Astrocyte (in vitro differentiated cells and primary cell): Measurements from ENCODE around the gene CTNND1. TPM values are rescaled to one million over a fixed set of nuclear protein-coding genes. Genes with fewer than 3 reads are reported as not detected.

Source experiments
- DNase-seq: peaks from one replicate; pipeline ENCODE4 v3.0.0-alpha.2; 2010; ENCODE audit warnings: low read depth
- FAIRE-seq: peaks from 2 replicates; lab custom pipeline; 2011; peaks lifted over from hg19 to GRCh38; lab: Jason Lieb, UNC
- H2AFZ ChIP-seq: 2 replicates; pipeline ENCODE4 v1.6.0; 2012; ENCODE audit warnings: low read depth, low read length, inconsistent platforms
- H3K27ac ChIP-seq: 2 replicates; pipeline ENCODE4 v1.5.1; 2011; ENCODE audit warnings: low read depth, low read length, inconsistent platforms
- H3K27me3 ChIP-seq: 2 replicates; pipeline ENCODE4 v1.6.0; 2011; ENCODE audit warnings: low read length, inconsistent platforms; ENCODE audit not compliant: insufficient read depth
- H3K36me3 ChIP-seq: 2 replicates; pipeline ENCODE4 v1.5.1; 2011; ENCODE audit warnings: low read length, inconsistent platforms; ENCODE audit not compliant: insufficient read depth
- H3K4me1 ChIP-seq: 2 replicates; pipeline ENCODE4 v1.5.1; 2011; ENCODE audit warnings: low read length, inconsistent platforms; ENCODE audit not compliant: insufficient read depth
- H3K4me2 ChIP-seq: 2 replicates; pipeline ENCODE4 v1.6.0; 2012; ENCODE audit warnings: low read length, inconsistent platforms
- H3K4me3 ChIP-seq: 2 replicates; pipeline ENCODE4 v1.5.1; 2011; ENCODE audit warnings: low read depth, mild to moderate bottlenecking, low read length, inconsistent platforms; ENCODE audit not compliant: insufficient read depth
- H3K79me2 ChIP-seq: 2 replicates; pipeline ENCODE4 v1.6.0; 2012; ENCODE audit warnings: mild to moderate bottlenecking, low read length, inconsistent platforms; ENCODE audit not compliant: insufficient read depth
- H3K9ac ChIP-seq: 2 replicates; pipeline ENCODE4 v1.6.0; 2012; ENCODE audit warnings: mild to moderate bottlenecking, low read length, inconsistent platforms
- H3K9me3 ChIP-seq: 2 replicates; pipeline ENCODE4 v1.5.1; 2012; ENCODE audit warnings: low read depth, mild to moderate bottlenecking, low read length, inconsistent platforms; ENCODE audit not compliant: insufficient read depth
- H4K20me1 ChIP-seq: 2 replicates; pipeline ENCODE4 v1.6.0; 2012; ENCODE audit warnings: low read length, inconsistent platforms; ENCODE audit not compliant: insufficient read depth
- H3K27ac Mint-ChIP-seq: one replicate; pipeline ENCODE4 v1.8.0; 2021; ENCODE audit warnings: mild to moderate bottlenecking, mixed read lengths; ENCODE audit not compliant: unreplicated experiment
- H3K27me3 Mint-ChIP-seq: one replicate; pipeline ENCODE4 v1.8.0; 2021; ENCODE audit warnings: low read depth, mixed read lengths; ENCODE audit not compliant: unreplicated experiment
- H3K36me3 Mint-ChIP-seq: one replicate; pipeline ENCODE4 v1.8.0; 2021; ENCODE audit warnings: low read depth, mixed read lengths; ENCODE audit not compliant: unreplicated experiment
- H3K4me1 Mint-ChIP-seq: one replicate; pipeline ENCODE4 v1.8.0; 2021; ENCODE audit warnings: low read depth, mixed read lengths; ENCODE audit not compliant: unreplicated experiment
- H3K4me3 Mint-ChIP-seq: one replicate; pipeline ENCODE4 v1.8.0; 2021; ENCODE audit warnings: mild to moderate bottlenecking, moderate library complexity, mixed read lengths; ENCODE audit not compliant: unreplicated experiment
- H3K9me3 Mint-ChIP-seq: one replicate; pipeline ENCODE4 v1.8.0; 2021; ENCODE audit warnings: mild to moderate bottlenecking, mixed read lengths; ENCODE audit not compliant: unreplicated experiment
- CTCF ChIP-seq: IDR thresholded peaks from 2 replicates; pipeline ENCODE4 v1.5.1; 2011; ENCODE audit warnings: low read depth, mild to moderate bottlenecking, inconsistent platforms, low read length, moderate library complexity; ENCODE audit not compliant: insufficient read depth
- EZH2 ChIP-seq: IDR thresholded peaks from 2 replicates; pipeline ENCODE4 v1.6.1; 2012; ENCODE audit warnings: mild to moderate bottlenecking, low read length, inconsistent platforms; ENCODE audit not compliant: insufficient read depth
- total RNA-seq: library from RNA; stranded (reverse); gene quantifications from 2 replicates; pipeline ENCODE4 v1.2.1, GENCODE V29; 2021

CTNND1 gene
- total RNA-seq, 1 donor from 2014 or later = 235 TPM

DNA sequence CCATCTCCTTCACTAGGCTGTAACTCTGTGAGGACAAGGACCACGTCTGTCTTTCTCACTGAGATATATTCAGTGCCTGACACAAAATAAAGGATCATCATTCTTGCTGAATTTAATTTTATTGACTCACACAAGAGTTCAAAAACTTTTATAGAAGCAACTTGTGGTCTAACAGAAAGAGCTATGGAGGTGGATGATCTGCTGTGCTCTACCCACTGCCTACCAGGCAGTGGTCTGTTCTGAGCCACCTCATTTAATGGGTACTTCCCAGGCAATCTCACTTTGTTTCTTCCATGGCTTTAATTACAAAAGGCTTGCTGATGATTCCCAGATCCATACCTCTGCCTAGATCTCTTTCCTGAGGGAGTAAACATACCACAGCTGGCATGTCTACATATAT is 14.7 kb upstream of the CTNND1 start:
- no peak overlapping the region for H3K4me3 Mint-ChIP-seq
- TF ChIP-seq EZH2 (no peak), CTCF (no peak)
- no peak overlapping the region for H3K9ac ChIP-seq
- H3K4me1 Mint-ChIP-seq = peaks cover 12% of the 10 kb centered on the region
- no peak overlapping the region for H3K4me2 ChIP-seq
- peaks cover 21% of the 10 kb centered on the region for H4K20me1 ChIP-seq
- H3K9me3 Mint-ChIP-seq = no peaks in the 10 kb centered on the region
- H3K4me1 ChIP-seq = peaks cover 8% of the 10 kb centered on the region
- H3K27ac Mint-ChIP-seq = no peak overlapping the region
- no peaks in the 10 kb centered on the region for H3K9me3 ChIP-seq
- no peak overlapping the region for H3K27ac ChIP-seq
- H3K27me3 Mint-ChIP-seq = no peaks in the 10 kb centered on the region
- FAIRE-seq (no peak), DNase-seq (no peak)
- H2AFZ ChIP-seq = no peak overlapping the region
- peaks cover 22% of the 10 kb centered on the region for H3K36me3 Mint-ChIP-seq
- H3K4me3 ChIP-seq = no peak overlapping the region
- peaks cover 14% of the 10 kb centered on the region for H3K36me3 ChIP-seq
- peaks cover 26% of the 10 kb centered on the region for H3K79me2 ChIP-seq
- no peaks in the 10 kb centered on the region for H3K27me3 ChIP-seq

DNA sequence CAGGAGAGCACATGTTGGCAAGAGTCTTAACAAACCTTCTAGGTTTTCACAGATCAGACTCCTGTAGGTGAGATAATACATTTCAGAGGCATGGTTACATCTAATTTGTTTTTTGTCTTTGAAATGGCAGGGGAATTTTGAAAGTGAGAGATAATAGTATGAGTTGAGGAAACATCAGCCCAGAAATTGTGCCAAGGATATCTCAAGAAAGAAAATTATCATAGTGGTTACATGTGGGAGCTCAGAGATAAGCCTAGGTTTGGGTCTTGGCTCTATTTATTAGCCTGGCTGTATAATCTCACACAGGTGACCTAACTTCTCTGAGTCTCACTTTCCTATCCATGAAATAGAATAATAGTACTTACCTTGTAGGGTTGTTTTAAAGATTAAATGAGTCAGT is 10.4 kb upstream of the CTNND1 start:
- H3K9me3 Mint-ChIP-seq = no peaks in the 10 kb centered on the region
- peaks cover 2% of the 10 kb centered on the region for H3K4me1 Mint-ChIP-seq
- H3K9me3 ChIP-seq = no peaks in the 10 kb centered on the region
- H3K27me3 Mint-ChIP-seq = no peaks in the 10 kb centered on the region
- no peaks in the 10 kb centered on the region for H3K79me2 ChIP-seq
- no peaks in the 10 kb centered on the region for H4K20me1 ChIP-seq
- FAIRE-seq = no peak
- H3K4me3 Mint-ChIP-seq = no peak overlapping the region
- no peak overlapping the region for H3K27ac Mint-ChIP-seq
- H3K27me3 ChIP-seq = no peaks in the 10 kb centered on the region
- no peaks in the 10 kb centered on the region for H3K4me1 ChIP-seq
- H2AFZ ChIP-seq = no peak overlapping the region
- no peak overlapping the region for H3K4me2 ChIP-seq
- no peak overlapping the region for H3K9ac ChIP-seq
- no peak for DNase-seq
- TF ChIP-seq EZH2 (no peak), CTCF (no peak)
- H3K27ac ChIP-seq = no peak overlapping the region
- peaks cover 3% of the 10 kb centered on the region for H3K36me3 Mint-ChIP-seq
- H3K36me3 ChIP-seq = no peaks in the 10 kb centered on the region
- no peak overlapping the region for H3K4me3 ChIP-seq

GRCh38 chr11:57751676-57752253 is 9.8 kb upstream of the CTNND1 start, which contains the start of gene BTBD18:
Gene BTBD18, minus strand, starts transcription at chr11:57751819. Its CDS starts 631 bp downstream, at chr11:57751188.
- H3K4me1 ChIP-seq = no peaks in the 10 kb centered on the region
- H3K4me3 ChIP-seq = no peak within 1 kb of the TSS
- no peaks in the 10 kb centered on the region for H3K27me3 ChIP-seq
- H3K79me2 ChIP-seq = no peaks in the 10 kb centered on the region
- DNase-seq = no peak
- H3K4me2 ChIP-seq = no peak within 1 kb of the TSS
- no peaks in the 10 kb centered on the region for H3K36me3 ChIP-seq
- Mint-ChIP-seq H3K36me3 (peaks cover 3% of the 10 kb centered on the region), H3K27ac (peak within 1 kb of the TSS; percentile 69), H3K4me3 (no peak within 1 kb of the TSS), H3K27me3 (no peaks in the 10 kb centered on the region), H3K4me1 (peaks cover 2% of the 10 kb centered on the region), H3K9me3 (no peaks in the 10 kb centered on the region)
- no peak within 1 kb of the TSS for H3K27ac ChIP-seq
- H2AFZ ChIP-seq = no peak within 1 kb of the TSS
- peak; percentile 66 for FAIRE-seq
- TF ChIP-seq CTCF (peak; percentile 54), EZH2 (no peak)
- no peak within 1 kb of the TSS for H3K9ac ChIP-seq
- H3K9me3 ChIP-seq = no peaks in the 10 kb centered on the region
- no peaks in the 10 kb centered on the region for H4K20me1 ChIP-seq
